CD4-positive, alpha-beta T cell (primary cell): ENCODE results near the gene PPIP5K2. TPM values are rescaled to one million over a fixed set of nuclear protein-coding genes. Genes with fewer than 3 reads are reported as not detected.
A peak's percentile ranks its signal among the peaks of the same experiment; 100 is the strongest.

Source experiments
- ATAC-seq: fragments of 200-7000 bp; cut with Tn5 transposase; one replicate; pipeline ENCODE4 v1.10.0; 2022; ENCODE audit warnings: mild to moderate bottlenecking; ENCODE audit not compliant: poor library complexity
- CTCF ChIA-PET: fragments of 350-600 bp; sonication (Branson Sonifier 250); formaldehyde crosslinking; loops from one replicate; lab custom pipeline; 2021; ENCODE audit warnings: antibody characterized with exemption, inconsistent platforms; lab: Charles Lee
- POLR2A ChIA-PET: fragments of 350-600 bp; sonication (Branson Sonifier 250); formaldehyde crosslinking; loops from one replicate; lab custom pipeline; 2021; ENCODE audit warnings: antibody characterized with exemption, inconsistent platforms; lab: Charles Lee
- DNase-seq, 14 experiments: peaks; one replicate each; pipeline ENCODE4 v3.0.0-alpha.2; 2013 to 2020; ENCODE audit warnings: mixed read lengths in 2 of 14
- H3K27ac ChIP-seq, 2 donors: one replicate each; pipeline versions ENCODE4 v1.5.1 to v1.7.0; 2013; ENCODE audit warnings: low read length in 2 of 2, low read depth in 1 of 2, mild to moderate bottlenecking in 1 of 2
- H3K27me3 ChIP-seq, 2 experiments: 1 replicate in 1 of 2; 2 replicates in 1 of 2; pipeline versions ENCODE4 v1.6.1 to v1.7.0; 2013; ENCODE audit warnings: low read length in 2 of 2, control low read depth in 1 of 2, mild to moderate bottlenecking in 1 of 2, moderate library complexity in 1 of 2; ENCODE audit not compliant: insufficient read depth in 2 of 2, control insufficient read depth in 1 of 2
- H3K36me3 ChIP-seq: one replicate; pipeline ENCODE4 v1.6.1; 2013; ENCODE audit warnings: low read length, control low read depth; ENCODE audit not compliant: insufficient read depth
- H3K4me1 ChIP-seq: one replicate; pipeline ENCODE4 v1.6.1; 2013; ENCODE audit warnings: low read length, control low read depth; ENCODE audit not compliant: insufficient read depth
- H3K4me3 ChIP-seq: one replicate; pipeline ENCODE4 v1.5.1; 2013; ENCODE audit warnings: mild to moderate bottlenecking, low read length, moderate library complexity
- H3K9me3 ChIP-seq, 2 experiments: 1 replicate in 1 of 2; 2 replicates in 1 of 2; pipeline versions ENCODE4 v1.6.1 to v1.7.0; 2013; ENCODE audit warnings: low read length in 2 of 2, mild to moderate bottlenecking in 2 of 2, control low read depth in 1 of 2, moderate library complexity in 1 of 2; ENCODE audit not compliant: control insufficient read depth in 1 of 2, insufficient read depth in 1 of 2
- H3K27ac Mint-ChIP-seq: one replicate; pipeline ENCODE4 v1.8.0; 2020; ENCODE audit warnings: mixed read lengths
- H3K27me3 Mint-ChIP-seq: one replicate; pipeline ENCODE4 v1.8.0; 2021; ENCODE audit warnings: mixed read lengths
- H3K36me3 Mint-ChIP-seq: one replicate; pipeline ENCODE4 v1.8.0; 2021; ENCODE audit warnings: low read depth, mixed read lengths
- H3K4me1 Mint-ChIP-seq: one replicate; pipeline ENCODE4 v1.8.0; 2021; ENCODE audit warnings: low read depth, mixed read lengths
- H3K4me3 Mint-ChIP-seq: one replicate; pipeline ENCODE4 v1.8.0; 2020; ENCODE audit warnings: mild to moderate bottlenecking, mixed read lengths
- H3K9me3 Mint-ChIP-seq: one replicate; pipeline ENCODE4 v1.8.0; 2020; ENCODE audit warnings: mixed read lengths
- intact Hi-C, 2 experiments: fragments of 100-400 bp; cut with DNase I in 1 of 2; cut with micrococcal nuclease in 1 of 2; formaldehyde crosslinking; loops; one replicate each; pipeline versions ENCODE4 v1.15.1 to v1.9.0; 2023 to 2025; cut with DNase I, micrococcal nuclease
- total RNA-seq, 174 experiments: library from RNA in 2 of 174; stranded (reverse) in 2 of 174; gene quantifications; one replicate each; pipeline ENCODE4 v1.2.3 and lab custom pipeline; 2021 to 2026
- TF ChIP-seq, protein P1 (sequence below): fragments of 200-600 bp; IDR thresholded peaks from one replicate; pipeline ENCODE4 v1.8.0; 2022; ENCODE audit warnings: antibody characterized with exemption, mild to moderate bottlenecking

Gene PPIP5K2
- total RNA-seq, 2 experiments from 2014 or later: 40.4 to 45.6 TPM

DNA sequence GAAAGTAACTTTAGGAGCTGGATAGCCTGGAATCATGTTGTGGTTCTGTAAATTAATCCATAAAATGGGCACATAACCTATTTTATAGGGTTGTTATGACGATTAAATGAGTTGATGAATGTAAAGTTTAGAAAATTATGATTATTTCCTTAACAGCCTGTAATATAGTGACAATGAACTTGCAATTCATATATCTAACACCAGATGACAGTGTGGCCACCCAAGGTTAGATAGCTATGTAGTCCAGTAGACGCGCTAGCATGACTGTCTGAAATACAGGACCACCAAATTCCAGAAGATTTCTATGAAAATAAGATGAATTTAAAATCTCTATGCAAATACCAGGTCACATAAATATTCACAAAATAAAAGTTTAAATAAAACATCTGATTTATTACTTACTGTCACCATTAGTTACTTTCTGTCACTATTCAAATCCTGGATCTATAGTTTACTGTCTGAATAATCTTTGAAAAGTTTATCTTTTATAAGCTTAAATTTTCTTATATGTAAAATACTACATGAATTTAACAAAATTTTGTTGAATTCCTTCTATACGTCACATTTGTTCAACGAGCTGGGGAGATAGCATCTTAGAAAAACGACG, 112.4 kb downstream of the PPIP5K2 start:
- intact Hi-C loops: loop anchor here in 1 of 2 experiments (1.0 kb wide), 1 partner anchor 243 kb away; no protein-coding TSS in a partner anchor
- Mint-ChIP-seq H3K27me3 (peaks cover 4% of the 10 kb centered on the region), H3K4me1 (no peaks in the 10 kb centered on the region), H3K27ac (no peak overlapping the region), H3K36me3 (no peaks in the 10 kb centered on the region), H3K4me3 (no peak overlapping the region), H3K9me3 (no peaks in the 10 kb centered on the region)
- POLR2A ChIA-PET: interaction anchor here (0.9 to 1.3 kb wide), 2 partner anchors 26 to 242 kb away, joined by 3 to 4 read pairs; partner anchors contain the start of gene MACIR
- DNase-seq (peak in 4 of 14 experiments; percentile 31 to 59 (median 49)), ATAC-seq (peak; percentile 80)
- H3K36me3 ChIP-seq: no peaks in the 10 kb centered on the region
- TF ChIP-seq, protein P1, sequence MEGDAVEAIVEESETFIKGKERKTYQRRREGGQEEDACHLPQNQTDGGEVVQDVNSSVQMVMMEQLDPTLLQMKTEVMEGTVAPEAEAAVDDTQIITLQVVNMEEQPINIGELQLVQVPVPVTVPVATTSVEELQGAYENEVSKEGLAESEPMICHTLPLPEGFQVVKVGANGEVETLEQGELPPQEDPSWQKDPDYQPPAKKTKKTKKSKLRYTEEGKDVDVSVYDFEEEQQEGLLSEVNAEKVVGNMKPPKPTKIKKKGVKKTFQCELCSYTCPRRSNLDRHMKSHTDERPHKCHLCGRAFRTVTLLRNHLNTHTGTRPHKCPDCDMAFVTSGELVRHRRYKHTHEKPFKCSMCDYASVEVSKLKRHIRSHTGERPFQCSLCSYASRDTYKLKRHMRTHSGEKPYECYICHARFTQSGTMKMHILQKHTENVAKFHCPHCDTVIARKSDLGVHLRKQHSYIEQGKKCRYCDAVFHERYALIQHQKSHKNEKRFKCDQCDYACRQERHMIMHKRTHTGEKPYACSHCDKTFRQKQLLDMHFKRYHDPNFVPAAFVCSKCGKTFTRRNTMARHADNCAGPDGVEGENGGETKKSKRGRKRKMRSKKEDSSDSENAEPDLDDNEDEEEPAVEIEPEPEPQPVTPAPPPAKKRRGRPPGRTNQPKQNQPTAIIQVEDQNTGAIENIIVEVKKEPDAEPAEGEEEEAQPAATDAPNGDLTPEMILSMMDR: peak; percentile 75
- H3K4me1 ChIP-seq: no peaks in the 10 kb centered on the region
- no peaks in the 10 kb centered on the region for H3K27me3 ChIP-seq
- no peak overlapping the region for H3K27ac ChIP-seq
- no peaks in the 10 kb centered on the region for H3K9me3 ChIP-seq
- no peak overlapping the region for H3K4me3 ChIP-seq
- CTCF ChIA-PET: interaction anchor here (0.6 to 1.5 kb wide), 4 partner anchors 9 to 243 kb away, joined by 3 to 9 read pairs (median 4); no protein-coding TSS in a partner anchor

GRCh38 chr5:103234239-103234975, 114.3 kb downstream of the PPIP5K2 start:
- no peak for DNase-seq
- H3K4me1 Mint-ChIP-seq: no peaks in the 10 kb centered on the region
- H3K9me3 Mint-ChIP-seq: peaks cover 5% of the 10 kb centered on the region
- ChIA-PET POLR2A (no interaction called here), CTCF (no interaction called here)
- Histone ChIP-seq H3K4me1 (no peaks in the 10 kb centered on the region), H3K9me3 (peaks cover 0 to 7% of the 10 kb centered on the region in 2 experiments), H3K4me3 (no peak overlapping the region), H3K36me3 (no peaks in the 10 kb centered on the region), H3K27me3 (no peaks in the 10 kb centered on the region), H3K27ac (no peak overlapping the region)
- H3K27ac Mint-ChIP-seq: no peak overlapping the region
- no peaks in the 10 kb centered on the region for H3K36me3 Mint-ChIP-seq
- no peak for ATAC-seq
- intact Hi-C loops: no loop called here
- H3K4me3 Mint-ChIP-seq: no peak overlapping the region
- TF ChIP-seq, protein P1: no peak
- peaks cover 5% of the 10 kb centered on the region for H3K27me3 Mint-ChIP-seq

- Mint-ChIP-seq H3K27me3 (peaks cover 5% of the 10 kb centered on the region), H3K9me3 (peaks cover 13% of the 10 kb centered on the region), H3K27ac (no peak overlapping the region), H3K4me1 (no peaks in the 10 kb centered on the region), H3K4me3 (no peak overlapping the region), H3K36me3 (no peaks in the 10 kb centered on the region)
- CTCF ChIA-PET: no interaction called here
- Histone ChIP-seq H3K4me3 (no peak overlapping the region), H3K27me3 (no peaks in the 10 kb centered on the region), H3K36me3 (no peaks in the 10 kb centered on the region), H3K4me1 (no peaks in the 10 kb centered on the region), H3K9me3 (peaks cover 0 to 17% of the 10 kb centered on the region in 2 experiments), H3K27ac (no peak overlapping the region)
- intact Hi-C loops: no loop called here
- DNase-seq (no peak), ATAC-seq (no peak)
- TF ChIP-seq, protein P1: no peak
- POLR2A ChIA-PET: no interaction called here
Measured at GRCh38 chr5:103235891-103236290, 115.8 kb downstream of the PPIP5K2 start.
